KMS-11 (cell line): ENCODE measurements around the gene KPNA6.
A peak's percentile ranks its signal among the peaks of the same experiment; 100 is the strongest.

ENCODE experiments used
- H2AFZ ChIP-seq: fragments of 200-600 bp; sonication (generic); 2 replicates; pipeline ENCODE4 v1.6.1; 2016; ENCODE audit warnings: antibody characterized with exemption, mixed run types, low read depth
- H3K27ac ChIP-seq: fragments of 200-600 bp; sonication (generic); 2 replicates; pipeline ENCODE4 v1.6.1; 2016; ENCODE audit warnings: mild to moderate bottlenecking, mixed run types
- H3K27me3 ChIP-seq: fragments of 200-600 bp; sonication (generic); 2 replicates; pipeline ENCODE4 v1.6.1; 2017; ENCODE audit warnings: mild to moderate bottlenecking, low read depth, mixed run types, moderate library complexity; ENCODE audit not compliant: insufficient read depth
- H3K36me3 ChIP-seq: fragments of 200-600 bp; sonication (generic); 2 replicates; pipeline ENCODE4 v1.6.1; 2017; ENCODE audit warnings: mild to moderate bottlenecking, mixed run types; ENCODE audit not compliant: insufficient read depth
- H3K4me1 ChIP-seq: fragments of 200-600 bp; sonication (generic); 2 replicates; pipeline ENCODE4 v1.6.1; 2016; ENCODE audit warnings: mild to moderate bottlenecking, low read depth, mixed run types; ENCODE audit not compliant: poor library complexity, severe bottlenecking
- H3K4me2 ChIP-seq: fragments of 200-600 bp; sonication (generic); 2 replicates; pipeline ENCODE4 v1.7.0; 2016; ENCODE audit warnings: mild to moderate bottlenecking, mixed run types
- H3K4me3 ChIP-seq: fragments of 200-600 bp; sonication (generic); IDR thresholded peaks from 2 replicates; pipeline ENCODE4 v1.6.1; 2017; ENCODE audit warnings: low read depth, low read length, mixed read lengths; ENCODE audit not compliant: insufficient read depth
- H3K79me2 ChIP-seq: fragments of 200-600 bp; sonication (generic); 2 replicates; pipeline ENCODE4 v1.6.1; 2016; ENCODE audit warnings: low read depth, mixed run types; ENCODE audit not compliant: insufficient read depth
- H3K9ac ChIP-seq: fragments of 200-600 bp; sonication (generic); 2 replicates; pipeline ENCODE4 v1.6.1; 2016; ENCODE audit warnings: mild to moderate bottlenecking, mixed run types
- H4K20me1 ChIP-seq: fragments of 200-600 bp; sonication (generic); 2 replicates; pipeline ENCODE4 v1.6.1; 2016; ENCODE audit warnings: mild to moderate bottlenecking, mixed run types; ENCODE audit not compliant: insufficient read depth
- TF ChIP-seq, protein P1 (sequence below): fragments of 200-600 bp; sonication (generic); conservative IDR thresholded peaks from 2 replicates; pipeline ENCODE4 v1.6.1; 2017; ENCODE audit warnings: low read depth, mild to moderate bottlenecking, antibody characterized with exemption, low read length, moderate library complexity, mixed read lengths

The KPNA6 gene

DNA sequence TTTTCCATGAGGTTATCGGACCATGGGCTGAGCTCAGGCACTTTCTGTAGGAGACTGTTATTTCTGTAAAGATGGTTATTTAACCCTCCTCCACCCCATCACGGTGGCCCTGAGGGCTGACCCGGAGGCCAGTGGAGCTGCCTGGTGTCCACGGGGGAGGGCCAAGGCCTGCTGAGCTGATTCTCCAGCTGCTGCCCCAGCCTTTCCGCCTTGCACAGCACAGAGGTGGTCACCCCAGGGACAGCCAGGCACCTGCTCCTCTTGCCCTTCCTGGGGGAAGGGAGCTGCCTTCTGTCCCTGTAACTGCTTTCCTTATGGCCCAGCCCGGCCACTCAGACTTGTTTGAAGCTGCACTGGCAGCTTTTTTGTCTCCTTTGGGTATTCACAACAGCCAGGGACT lies 90.0 kb downstream of the KPNA6 start:
- TF ChIP-seq, protein P1, sequence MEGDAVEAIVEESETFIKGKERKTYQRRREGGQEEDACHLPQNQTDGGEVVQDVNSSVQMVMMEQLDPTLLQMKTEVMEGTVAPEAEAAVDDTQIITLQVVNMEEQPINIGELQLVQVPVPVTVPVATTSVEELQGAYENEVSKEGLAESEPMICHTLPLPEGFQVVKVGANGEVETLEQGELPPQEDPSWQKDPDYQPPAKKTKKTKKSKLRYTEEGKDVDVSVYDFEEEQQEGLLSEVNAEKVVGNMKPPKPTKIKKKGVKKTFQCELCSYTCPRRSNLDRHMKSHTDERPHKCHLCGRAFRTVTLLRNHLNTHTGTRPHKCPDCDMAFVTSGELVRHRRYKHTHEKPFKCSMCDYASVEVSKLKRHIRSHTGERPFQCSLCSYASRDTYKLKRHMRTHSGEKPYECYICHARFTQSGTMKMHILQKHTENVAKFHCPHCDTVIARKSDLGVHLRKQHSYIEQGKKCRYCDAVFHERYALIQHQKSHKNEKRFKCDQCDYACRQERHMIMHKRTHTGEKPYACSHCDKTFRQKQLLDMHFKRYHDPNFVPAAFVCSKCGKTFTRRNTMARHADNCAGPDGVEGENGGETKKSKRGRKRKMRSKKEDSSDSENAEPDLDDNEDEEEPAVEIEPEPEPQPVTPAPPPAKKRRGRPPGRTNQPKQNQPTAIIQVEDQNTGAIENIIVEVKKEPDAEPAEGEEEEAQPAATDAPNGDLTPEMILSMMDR: no peak
- Histone ChIP-seq H3K27ac (no peak overlapping the region), H3K36me3 (peaks cover 6% of the 10 kb centered on the region; the same call in 1 of the 2 replicates), H3K4me1 (peaks cover 90% of the 10 kb centered on the region), H3K9ac (no peak overlapping the region), H4K20me1 (no peaks in the 10 kb centered on the region), H3K79me2 (no peaks in the 10 kb centered on the region), H3K27me3 (no peaks in the 10 kb centered on the region), H3K4me2 (no peak overlapping the region; the same call in 1 of the 2 replicates), H3K4me3 (no peak overlapping the region), H2AFZ (no peak overlapping the region)

DNA sequence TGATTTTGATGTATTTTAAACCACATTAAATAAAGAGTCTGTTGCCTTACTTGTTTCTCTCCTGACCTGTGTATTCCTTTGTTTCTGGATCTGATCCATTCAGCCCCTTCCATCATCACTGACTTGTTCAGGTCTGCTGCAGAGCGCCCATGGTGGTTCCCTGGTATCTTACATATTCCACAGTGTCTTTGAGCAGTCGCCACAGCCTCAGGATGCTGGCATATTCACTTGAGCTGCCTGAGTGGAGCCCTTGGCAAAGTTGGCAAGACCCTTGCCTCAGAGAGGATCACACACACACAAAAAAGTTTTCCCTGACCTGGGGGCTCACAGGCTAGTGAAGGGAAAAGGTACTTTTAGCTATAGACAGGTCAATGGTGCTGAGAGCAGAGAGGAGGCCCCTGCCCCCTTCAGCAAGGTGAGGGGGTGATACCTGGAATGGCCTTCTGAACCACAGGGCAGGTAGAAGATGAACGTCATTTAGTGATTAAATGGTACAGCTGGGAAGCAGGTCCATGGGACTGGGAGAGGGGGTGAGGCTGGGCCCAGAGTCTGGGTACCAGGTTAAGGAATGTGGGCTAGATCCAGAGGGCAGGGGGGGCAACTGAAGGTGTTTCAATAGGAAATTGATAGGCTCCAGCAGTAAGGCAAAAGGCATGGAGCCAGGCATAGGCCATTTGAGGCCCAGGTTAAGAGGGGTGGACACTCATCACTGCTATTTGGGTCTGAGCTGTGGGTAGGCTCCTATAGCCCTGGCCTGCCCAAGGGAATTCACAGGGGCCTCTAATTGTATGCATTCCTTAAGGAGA lies 90.6 kb downstream of the KPNA6 start:
- no peak overlapping the region for H3K4me3 ChIP-seq
- H3K4me1 ChIP-seq: peaks cover 89% of the 10 kb centered on the region
- H2AFZ ChIP-seq: no peak overlapping the region
- H4K20me1 ChIP-seq: no peaks in the 10 kb centered on the region
- H3K27ac ChIP-seq: no peak overlapping the region
- H3K79me2 ChIP-seq: no peaks in the 10 kb centered on the region
- peaks cover 6% of the 10 kb centered on the region; the same call in 1 of the 2 replicates for H3K36me3 ChIP-seq
- H3K27me3 ChIP-seq: no peaks in the 10 kb centered on the region
- peak overlapping the region; percentile 66; the same call in 1 of the 2 replicates for H3K4me2 ChIP-seq
- TF ChIP-seq, protein P1: no peak
- no peak overlapping the region for H3K9ac ChIP-seq

DNA sequence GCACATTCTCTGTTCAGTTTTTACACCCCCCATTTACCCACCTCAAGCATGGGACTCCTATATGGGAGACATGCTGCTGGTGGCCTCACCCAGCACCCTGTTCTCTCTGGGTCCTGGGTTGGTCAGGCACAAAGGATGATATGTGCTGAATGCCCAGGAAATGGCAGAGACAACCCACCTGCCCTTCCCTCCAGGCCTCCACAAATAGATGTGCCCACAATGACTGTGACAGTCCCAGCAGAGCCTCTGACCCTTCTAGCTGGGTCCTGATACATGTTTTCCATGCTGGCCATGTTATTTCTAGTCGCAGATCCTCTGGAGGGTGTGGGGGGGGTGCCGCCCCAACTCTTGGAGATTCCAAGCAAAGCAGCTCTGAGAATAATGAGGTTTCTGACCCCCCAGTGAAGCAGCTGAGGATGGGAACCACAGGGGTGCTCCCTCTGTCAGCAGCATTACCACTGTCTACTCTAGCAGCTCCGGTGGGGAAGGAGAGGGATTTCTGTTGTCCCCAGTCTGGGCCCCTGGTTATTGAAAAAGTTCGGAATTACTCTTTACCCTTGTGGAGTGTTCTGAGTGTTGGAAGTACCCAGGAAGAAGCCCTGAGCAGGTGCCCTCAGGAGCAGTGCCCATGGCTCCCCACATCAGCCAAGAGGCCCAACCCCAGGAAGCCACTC lies 91.3 kb downstream of the KPNA6 start:
- H3K9ac ChIP-seq: no peak overlapping the region; the same call in 1 of the 2 replicates
- no peaks in the 10 kb centered on the region for H3K79me2 ChIP-seq
- H3K27ac ChIP-seq: no peak overlapping the region
- H3K27me3 ChIP-seq: no peaks in the 10 kb centered on the region
- H3K36me3 ChIP-seq: peaks cover 1% of the 10 kb centered on the region; the same call in 1 of the 2 replicates
- H3K4me3 ChIP-seq: no peak overlapping the region
- H3K4me2 ChIP-seq: peak overlapping the region; percentile 66
- peaks cover 82% of the 10 kb centered on the region for H3K4me1 ChIP-seq
- no peaks in the 10 kb centered on the region for H4K20me1 ChIP-seq
- TF ChIP-seq, protein P1: no peak
- no peak overlapping the region for H2AFZ ChIP-seq

DNA sequence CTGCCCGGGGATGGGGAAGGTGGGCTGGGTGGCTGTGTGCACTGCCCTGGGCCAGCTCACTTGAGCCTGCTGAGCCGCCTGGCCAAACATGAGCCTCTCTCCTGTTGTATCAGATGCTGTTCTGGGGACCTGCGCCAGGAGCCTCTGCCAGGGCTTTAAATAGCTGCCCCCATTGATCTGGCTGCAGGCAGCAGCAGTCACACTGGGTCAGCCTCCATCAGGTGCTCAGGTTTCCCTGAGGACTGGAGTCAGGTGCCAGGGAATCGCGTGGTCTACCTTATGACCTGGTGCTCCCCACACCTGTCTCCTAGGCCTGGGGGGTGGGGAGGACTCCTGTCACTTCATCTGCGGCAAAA lies 91.8 kb downstream of the KPNA6 start:
- no peak overlapping the region for H3K27ac ChIP-seq

More for the DNA sequence above, 91.8 kb downstream of the KPNA6 start:
- Histone ChIP-seq H2AFZ (no peak overlapping the region), H3K4me3 (no peak overlapping the region), H4K20me1 (no peaks in the 10 kb centered on the region), H3K79me2 (no peaks in the 10 kb centered on the region), H3K36me3 (no peaks in the 10 kb centered on the region), H3K9ac (peak overlapping the region; percentile 51; the same call in 1 of the 2 replicates), H3K4me2 (peak overlapping the region; percentile 66), H3K27me3 (no peaks in the 10 kb centered on the region), H3K4me1 (peaks cover 77% of the 10 kb centered on the region)
- TF ChIP-seq, protein P1: no peak
